Measurements from ENCODE around the gene FAM177B.

FAM177B gene

GRCh38 chr1:222736972-222737371 lies at the start of gene FAM177B:
Gene FAM177B, plus strand, starts transcription at chr1:222737202. Its CDS starts 9,344 bp downstream, at chr1:222746546.
- DNase-seq: no peak

- DNase-seq: no peak
Observed at GRCh38 chr1:222691016-222691415, 46.0 kb upstream of the FAM177B start.

GRCh38 chr1:222694927-222695326 lies 42.1 kb upstream of the FAM177B start:
- DNase-seq: no peak

DNA sequence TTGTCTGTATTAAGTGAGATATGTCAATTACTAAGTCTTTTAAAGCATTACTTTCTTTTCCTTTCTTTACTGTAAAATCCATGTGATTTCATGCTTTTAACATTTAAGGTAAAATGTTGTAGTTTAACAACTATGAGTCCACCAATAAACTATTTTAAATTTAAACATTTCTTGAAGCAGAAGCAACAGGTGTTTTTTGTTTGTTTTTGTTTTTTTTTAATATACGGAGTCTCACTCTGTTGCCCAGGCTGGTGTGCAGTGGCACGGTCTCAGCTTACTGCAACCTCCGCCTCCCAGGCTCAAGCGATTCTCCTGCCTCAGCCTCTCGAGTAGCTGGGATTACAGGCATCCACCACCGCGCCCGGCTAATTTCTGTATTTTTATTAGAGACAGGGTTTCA lies 40.3 kb upstream of the FAM177B start:
- no peak for DNase-seq

DNA sequence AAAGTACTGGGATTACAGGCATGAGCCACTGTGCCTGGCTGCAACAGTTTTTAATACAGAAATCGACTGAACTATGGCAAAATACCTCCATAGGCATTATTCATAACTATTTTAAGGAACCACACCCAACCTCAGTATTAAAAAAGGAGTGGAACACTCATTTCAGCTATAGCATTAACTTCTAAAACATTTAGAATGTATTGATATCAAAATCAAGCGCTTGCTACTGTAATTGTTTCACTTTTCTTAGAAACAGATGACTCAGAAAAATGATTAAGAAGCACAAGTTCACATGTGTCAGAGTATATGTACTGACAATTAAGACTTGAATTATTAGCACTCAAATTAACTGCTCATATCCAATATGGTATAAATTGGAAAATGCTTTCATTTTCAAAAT lies 39.8 kb upstream of the FAM177B start:
- DNase-seq: no peak

GRCh38 chr1:222697826-222698225 lies 39.2 kb upstream of the FAM177B start:
- no peak for DNase-seq

DNA sequence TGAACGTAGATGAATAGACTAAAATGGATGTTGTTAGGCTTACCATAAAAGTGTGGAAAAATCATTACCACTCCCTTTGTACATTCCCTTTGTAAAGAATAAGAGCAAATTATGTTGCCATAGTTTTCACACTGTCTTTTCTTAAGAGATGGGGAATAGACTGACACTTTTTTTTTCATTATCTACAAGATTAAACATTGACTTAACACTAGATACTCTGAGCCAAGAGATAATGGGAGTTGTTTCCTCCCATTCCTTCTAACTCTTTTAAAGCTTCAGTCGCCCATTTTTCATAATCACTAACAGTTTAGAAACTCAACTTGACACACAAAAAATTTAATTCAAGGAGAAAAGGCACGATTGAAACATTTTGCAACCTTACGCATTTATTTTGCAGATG lies 34.8 kb upstream of the FAM177B start:
- no peak for DNase-seq

- no peak for DNase-seq
Observed at GRCh38 chr1:222704260-222704659, 32.7 kb upstream of the FAM177B start.

DNA sequence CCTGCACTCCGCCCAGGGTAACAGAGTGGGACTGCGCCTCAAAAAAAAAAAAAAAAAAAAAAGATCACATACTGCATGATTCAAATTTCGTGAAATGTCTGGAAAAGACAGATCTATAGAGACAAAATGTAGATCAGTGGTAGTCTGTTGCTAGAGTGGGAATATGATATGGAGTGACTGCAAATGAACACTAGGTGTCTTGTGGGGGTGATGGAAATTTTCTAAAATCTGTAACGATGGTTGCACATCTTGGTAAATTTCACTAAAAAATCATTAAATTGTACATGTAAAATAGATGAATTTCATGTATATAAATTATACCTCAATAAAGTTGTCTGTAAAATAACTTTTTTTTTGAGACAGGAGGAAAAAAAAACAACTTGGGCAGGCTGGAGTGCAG lies 30.2 kb upstream of the FAM177B start:
- no peak for DNase-seq

- DNase-seq: no peak
Observed at GRCh38 chr1:222709700-222710153, 27.3 kb upstream of the FAM177B start.

- DNase-seq: peak; percentile 66
Observed at GRCh38 chr1:222711319-222712252, 25.4 kb upstream of the FAM177B start.

DNA sequence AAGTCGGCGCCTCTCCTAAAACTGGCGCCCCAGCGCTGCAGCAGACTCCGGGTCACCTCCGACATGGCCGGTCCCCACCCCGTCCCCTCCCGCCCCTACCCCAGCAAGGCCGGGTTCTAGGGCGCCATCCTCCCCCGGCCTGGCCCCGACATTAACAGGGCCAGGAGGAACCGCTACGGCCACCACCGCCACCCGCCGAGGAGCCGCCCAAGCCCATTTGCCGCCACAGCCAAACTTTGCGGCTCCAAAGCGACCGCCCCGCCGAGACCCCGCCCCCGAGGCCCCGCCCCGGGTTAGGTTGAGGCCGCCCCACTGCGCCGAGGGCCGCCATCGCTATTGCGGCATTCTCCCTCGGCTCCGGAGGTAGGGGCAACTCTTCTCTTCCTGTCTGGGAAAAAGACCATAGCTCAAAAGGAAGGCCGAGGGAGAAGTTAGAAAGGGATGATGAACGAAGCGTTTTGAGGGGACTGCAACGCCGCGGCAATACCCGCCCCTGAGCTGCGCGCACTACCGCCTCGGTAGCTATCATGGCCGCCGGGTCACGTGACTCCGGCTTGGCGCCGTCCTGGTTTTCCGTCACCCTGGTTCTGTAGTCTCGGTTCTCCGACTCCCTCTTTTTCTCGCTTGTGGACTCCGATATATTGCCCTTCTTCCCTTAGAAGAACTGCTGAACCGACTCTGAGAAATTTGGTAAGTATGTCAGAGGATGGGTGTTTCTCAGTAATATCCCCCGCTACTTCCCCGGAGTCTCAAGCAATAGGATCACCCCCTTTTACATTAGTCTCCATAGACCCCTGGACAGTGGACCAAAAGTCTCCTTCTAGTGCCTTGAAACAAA lies 24.5 kb upstream of the FAM177B start, which contains the start of the genes AIDA and BROX:
AIDA (minus strand) TSS at position 239 of the 838 bp plus-strand sequence; CDS start at position 65, 174 bp downstream.
BROX (plus strand) TSS at position 312 of the 838 bp plus-strand sequence. CDS start 3,136 bp downstream, outside the sequence.
- peak; percentile 98 for DNase-seq

DNA sequence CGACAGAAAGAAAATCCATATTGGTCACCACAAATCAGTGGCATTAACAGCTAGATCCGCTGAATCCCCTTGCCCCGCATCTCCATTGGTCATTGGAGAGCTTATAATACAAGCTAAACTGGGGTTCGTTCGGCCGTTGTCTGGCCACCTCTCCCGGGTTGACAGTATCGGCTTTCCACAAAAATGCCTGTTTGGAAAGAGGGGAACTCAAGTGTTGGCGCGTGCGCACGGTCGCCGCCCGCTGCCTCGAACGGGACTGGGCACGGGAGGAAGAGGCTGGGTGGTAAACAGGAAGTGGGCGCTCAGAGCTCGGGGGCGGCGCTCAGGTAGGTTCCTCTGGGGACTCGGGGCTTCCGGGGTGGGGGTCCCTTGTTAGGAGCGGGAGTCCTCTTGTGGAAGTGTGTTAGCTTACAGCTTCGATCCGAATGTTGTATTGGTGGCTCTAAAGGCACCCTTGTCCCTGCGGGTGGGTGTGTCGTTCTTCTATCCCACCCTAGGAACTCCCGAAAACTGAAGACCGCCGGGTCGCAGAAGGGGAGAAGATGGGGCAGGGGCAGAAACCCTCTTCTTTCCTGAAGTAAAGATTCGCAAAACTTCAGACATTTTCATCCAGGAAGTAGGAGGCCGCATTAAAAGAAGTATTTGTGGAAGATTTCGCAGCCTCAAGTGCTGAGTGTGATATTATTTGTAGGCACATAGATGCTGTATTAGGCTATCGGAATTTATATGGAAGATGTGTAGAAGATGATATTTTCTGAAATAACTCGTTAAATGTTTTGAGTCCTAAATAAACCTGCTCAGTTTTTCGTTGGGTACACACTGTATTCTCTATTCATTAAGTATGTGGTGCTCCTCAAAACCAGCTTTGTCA lies 23.7 kb upstream of the FAM177B start:
- DNase-seq: peak; percentile 86

DNA sequence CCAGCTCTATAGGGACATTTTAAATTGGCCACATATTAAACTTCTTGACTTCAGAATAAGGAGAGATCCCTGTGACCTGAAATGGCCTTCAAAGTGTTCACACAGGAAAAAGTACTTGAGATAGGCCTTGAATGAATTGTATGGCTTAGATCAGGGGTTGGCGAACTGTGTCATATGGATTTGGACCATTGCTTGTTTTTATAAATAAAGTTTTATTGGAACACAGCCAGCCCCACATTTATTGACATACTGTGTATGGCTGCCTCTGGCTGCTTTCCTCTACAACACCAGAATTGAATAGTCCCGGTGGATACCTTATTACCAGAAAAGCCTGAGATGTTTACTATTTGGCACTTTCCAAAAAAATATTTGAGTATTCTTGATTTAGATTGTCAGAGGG lies 20.6 kb upstream of the FAM177B start:
- no peak for DNase-seq

- no peak for DNase-seq
Observed at GRCh38 chr1:222728746-222729145, 8.3 kb upstream of the FAM177B start.

GRCh38 chr1:222730866-222731265 lies 6.1 kb upstream of the FAM177B start:
- DNase-seq: no peak

DNA sequence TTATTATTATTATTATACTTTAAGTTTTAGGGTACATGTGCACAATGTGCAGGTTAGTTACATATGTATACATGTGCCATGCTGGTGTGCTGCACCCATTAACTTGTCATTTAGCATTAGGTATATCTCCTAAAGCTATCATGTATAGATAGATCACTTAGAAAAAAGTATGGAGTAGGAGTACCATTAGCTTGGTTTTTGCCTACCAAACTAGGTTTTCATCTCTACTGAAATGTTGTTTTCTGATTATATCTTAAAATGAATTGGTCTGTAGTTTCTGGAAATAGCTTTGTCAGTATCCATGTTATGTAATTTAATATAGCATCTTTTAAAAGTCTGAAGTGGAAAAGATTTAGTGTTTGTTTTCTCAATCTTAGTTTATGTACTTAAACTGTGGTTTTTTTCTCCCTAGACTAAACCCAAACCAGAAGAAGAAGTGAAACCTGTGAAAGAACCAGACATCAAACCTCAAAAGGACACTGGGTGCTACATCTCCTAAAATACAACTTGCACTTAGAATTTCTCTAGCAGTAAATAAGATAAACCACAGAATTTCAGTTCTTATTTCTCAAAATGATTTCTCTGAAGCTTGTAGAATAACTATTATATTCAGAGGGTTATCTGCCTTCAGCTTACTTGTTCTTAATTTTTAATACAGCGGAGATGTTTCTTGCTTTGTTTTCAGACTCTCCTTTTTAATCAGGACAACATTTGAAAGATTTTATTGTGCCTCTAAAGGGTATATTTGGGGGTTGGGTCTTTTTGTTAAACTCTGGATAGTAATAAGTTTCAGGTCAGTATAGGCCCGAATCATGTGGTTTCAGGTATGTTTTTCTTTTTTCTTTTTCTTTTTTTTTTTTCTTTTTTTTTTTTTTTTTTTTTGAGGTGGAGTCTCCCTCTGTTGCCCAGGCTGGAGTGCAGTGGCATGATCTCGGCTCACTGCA lies 4.5 kb upstream of the FAM177B start:
- no peak for DNase-seq

- DNase-seq: no peak
Observed at GRCh38 chr1:222734740-222735139, 2.3 kb upstream of the FAM177B start.

- DNase-seq: no peak
Observed at GRCh38 chr1:222736470-222736869, 532 bp upstream of the FAM177B start.

DNA sequence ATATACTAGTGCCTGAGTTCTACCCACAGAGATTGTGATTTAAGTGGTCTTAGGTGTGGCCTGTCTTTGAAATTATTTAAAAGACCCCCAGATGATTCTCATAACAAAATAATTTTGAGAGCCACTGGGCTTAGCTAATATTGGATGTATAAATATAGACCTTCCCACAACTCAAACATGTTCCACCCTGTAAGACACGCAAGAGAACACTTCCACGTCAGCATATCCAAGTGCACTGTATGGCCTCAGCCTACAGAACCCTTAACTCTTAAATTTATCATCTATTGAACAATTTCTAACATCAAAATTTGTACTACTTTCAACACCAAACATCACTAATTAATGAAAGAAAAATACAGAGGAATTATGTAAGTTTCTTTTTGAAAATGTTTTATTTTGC lies 2.5 kb downstream of the FAM177B start:
- DNase-seq: no peak

DNA sequence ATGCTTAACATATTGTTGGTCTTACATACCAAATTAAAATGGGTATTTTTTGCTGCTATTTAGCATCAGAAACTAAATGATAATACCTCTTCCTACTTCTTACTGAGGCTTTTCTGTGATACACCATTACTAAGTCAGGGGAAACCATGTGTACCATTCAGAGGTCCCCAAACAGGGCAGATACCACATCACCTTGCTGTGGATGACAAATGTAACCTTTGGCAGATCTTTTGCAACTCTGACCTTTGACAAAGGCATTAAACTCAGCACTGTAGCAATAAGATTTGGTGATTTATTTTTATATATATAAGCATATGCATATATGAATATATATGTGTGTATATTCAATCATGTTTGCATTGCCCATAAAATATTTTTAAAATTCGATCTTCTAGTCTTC lies 2.9 kb downstream of the FAM177B start:
- DNase-seq: no peak
